Measurements from ENCODE around the gene PARD3B. TPM values are rescaled to one million over a fixed set of nuclear protein-coding genes. Genes with fewer than 3 reads are reported as not detected.

The PARD3B gene
- total RNA-seq, 1 donor from 2014 or later, result 29.7 TPM

DNA sequence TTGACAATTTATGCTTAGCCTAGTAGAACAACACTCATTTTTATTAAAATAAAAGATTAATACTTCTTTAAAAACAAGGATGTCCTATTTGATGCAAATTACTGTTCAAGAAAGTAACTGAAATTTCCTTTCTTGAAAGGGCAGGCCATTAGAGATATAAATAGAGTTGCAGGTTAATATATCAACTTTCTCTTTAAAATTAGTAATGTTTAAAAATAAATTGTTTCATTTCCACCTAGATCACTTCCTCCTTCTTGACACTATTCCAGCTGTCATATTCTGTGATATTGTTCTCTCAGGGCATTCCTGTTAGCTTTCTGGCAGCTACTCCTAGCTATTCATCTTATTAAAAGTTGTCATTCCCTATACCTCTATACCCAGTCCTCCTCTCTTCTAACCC is 779.1 kb downstream of the PARD3B start:
- H3K27me3 Mint-ChIP-seq, result no peaks in the 10 kb centered on the region
- no peak overlapping the region for H3K4me3 Mint-ChIP-seq (ENCODE audit: low read depth)
- no peak for DNase-seq (ENCODE audit: low spot score, unreplicated experiment)
- H3K36me3 Mint-ChIP-seq (ENCODE audit: insufficient read depth), result peaks cover 9% of the 10 kb centered on the region
- peaks cover 15% of the 10 kb centered on the region for H3K9me3 Mint-ChIP-seq (ENCODE audit: low read depth)
- TF ChIP-seq, protein P1, sequence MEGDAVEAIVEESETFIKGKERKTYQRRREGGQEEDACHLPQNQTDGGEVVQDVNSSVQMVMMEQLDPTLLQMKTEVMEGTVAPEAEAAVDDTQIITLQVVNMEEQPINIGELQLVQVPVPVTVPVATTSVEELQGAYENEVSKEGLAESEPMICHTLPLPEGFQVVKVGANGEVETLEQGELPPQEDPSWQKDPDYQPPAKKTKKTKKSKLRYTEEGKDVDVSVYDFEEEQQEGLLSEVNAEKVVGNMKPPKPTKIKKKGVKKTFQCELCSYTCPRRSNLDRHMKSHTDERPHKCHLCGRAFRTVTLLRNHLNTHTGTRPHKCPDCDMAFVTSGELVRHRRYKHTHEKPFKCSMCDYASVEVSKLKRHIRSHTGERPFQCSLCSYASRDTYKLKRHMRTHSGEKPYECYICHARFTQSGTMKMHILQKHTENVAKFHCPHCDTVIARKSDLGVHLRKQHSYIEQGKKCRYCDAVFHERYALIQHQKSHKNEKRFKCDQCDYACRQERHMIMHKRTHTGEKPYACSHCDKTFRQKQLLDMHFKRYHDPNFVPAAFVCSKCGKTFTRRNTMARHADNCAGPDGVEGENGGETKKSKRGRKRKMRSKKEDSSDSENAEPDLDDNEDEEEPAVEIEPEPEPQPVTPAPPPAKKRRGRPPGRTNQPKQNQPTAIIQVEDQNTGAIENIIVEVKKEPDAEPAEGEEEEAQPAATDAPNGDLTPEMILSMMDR (IDR thresholded peaks at IDR 0.05; ENCODE audit: unreplicated experiment), result no peak
- no peak overlapping the region for H3K27ac Mint-ChIP-seq
- no peaks in the 10 kb centered on the region for H3K4me1 Mint-ChIP-seq (ENCODE audit: low read depth)

DNA sequence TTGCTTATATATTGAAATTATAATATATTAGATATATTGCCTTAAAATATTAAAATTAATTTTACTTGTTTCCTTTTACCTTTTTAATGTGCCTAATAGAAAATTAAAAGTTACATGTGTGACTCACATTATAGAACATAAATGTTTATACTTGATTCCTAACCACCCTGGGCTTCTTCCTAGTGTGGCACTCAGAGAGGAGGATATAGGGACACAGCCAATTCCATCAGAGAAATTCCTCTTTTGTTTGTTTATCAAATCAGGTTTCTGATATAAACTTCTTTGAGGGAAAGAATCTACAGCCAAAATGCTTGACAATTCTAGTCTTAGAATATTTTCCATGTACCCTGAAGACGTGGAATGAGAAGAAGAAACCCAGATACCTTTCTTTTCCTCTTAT is 788.1 kb downstream of the PARD3B start:
- peaks cover 14% of the 10 kb centered on the region for H3K36me3 Mint-ChIP-seq (ENCODE audit: insufficient read depth)

DNA sequence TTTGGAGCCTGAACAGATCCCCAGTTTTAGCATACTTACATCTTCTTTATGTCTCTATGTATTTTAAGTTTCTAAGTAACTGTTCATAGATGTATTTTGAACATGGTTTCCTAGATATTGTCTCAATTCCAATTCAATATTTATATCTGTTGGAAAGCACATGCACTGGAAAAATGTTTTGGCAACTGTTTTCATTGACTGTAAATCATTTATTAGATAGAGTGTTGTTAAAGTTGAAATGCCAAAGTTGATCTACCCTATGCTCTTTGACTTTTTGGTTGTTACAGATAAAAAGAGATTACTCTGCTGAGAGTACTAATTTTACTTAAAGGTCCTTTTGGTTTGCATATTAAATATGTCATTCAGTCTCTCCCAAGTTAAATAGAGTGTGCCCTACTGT is 792.0 kb downstream of the PARD3B start:
- no peak overlapping the region for H3K4me3 Mint-ChIP-seq (ENCODE audit: low read depth)
- TF ChIP-seq, protein P1 (IDR thresholded peaks at IDR 0.05; ENCODE audit: unreplicated experiment), result no peak
- no peaks in the 10 kb centered on the region for H3K27me3 Mint-ChIP-seq
- peaks cover 13% of the 10 kb centered on the region for H3K9me3 Mint-ChIP-seq (ENCODE audit: low read depth)
- no peak overlapping the region for H3K27ac Mint-ChIP-seq
- DNase-seq (ENCODE audit: low spot score, unreplicated experiment), result no peak
- H3K36me3 Mint-ChIP-seq (ENCODE audit: insufficient read depth), result peaks cover 14% of the 10 kb centered on the region
- no peaks in the 10 kb centered on the region for H3K4me1 Mint-ChIP-seq (ENCODE audit: low read depth)

More for the DNA sequence above, 788.1 kb downstream of the PARD3B start:
- no peaks in the 10 kb centered on the region for H3K27me3 Mint-ChIP-seq
- H3K4me3 Mint-ChIP-seq (ENCODE audit: low read depth), result no peak overlapping the region
- TF ChIP-seq, protein P1 (IDR thresholded peaks at IDR 0.05; ENCODE audit: unreplicated experiment), result no peak
- no peaks in the 10 kb centered on the region for H3K4me1 Mint-ChIP-seq (ENCODE audit: low read depth)
- no peak overlapping the region for H3K27ac Mint-ChIP-seq
- peaks cover 11% of the 10 kb centered on the region for H3K9me3 Mint-ChIP-seq (ENCODE audit: low read depth)
- no peak for DNase-seq (ENCODE audit: low spot score, unreplicated experiment)

DNA sequence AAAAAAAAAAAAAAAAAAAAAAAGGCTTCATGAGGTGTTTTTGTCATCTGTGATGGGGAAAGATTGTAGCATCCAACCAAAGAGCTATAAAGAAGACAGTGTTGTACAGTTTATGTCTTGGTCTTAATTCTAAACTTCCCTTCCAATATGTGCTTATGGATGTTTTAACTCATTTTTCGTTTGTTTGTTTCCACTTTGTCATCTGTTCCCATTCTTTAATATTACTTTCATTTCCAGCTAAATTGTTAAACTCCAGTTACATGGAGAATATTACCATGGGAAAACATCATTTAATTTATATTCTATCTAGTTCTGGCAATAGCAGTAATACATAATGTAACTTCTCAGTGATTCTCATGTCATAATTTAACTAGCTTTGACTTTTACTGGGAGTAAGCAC is 792.9 kb downstream of the PARD3B start:
- no peaks in the 10 kb centered on the region for H3K27me3 Mint-ChIP-seq
- H3K36me3 Mint-ChIP-seq (ENCODE audit: insufficient read depth), result peaks cover 14% of the 10 kb centered on the region
- no peak for DNase-seq (ENCODE audit: low spot score, unreplicated experiment)
- H3K4me3 Mint-ChIP-seq (ENCODE audit: low read depth), result no peak overlapping the region
- no peak overlapping the region for H3K27ac Mint-ChIP-seq
- TF ChIP-seq, protein P1 (IDR thresholded peaks at IDR 0.05; ENCODE audit: unreplicated experiment), result no peak
- peaks cover 13% of the 10 kb centered on the region for H3K9me3 Mint-ChIP-seq (ENCODE audit: low read depth)
- no peaks in the 10 kb centered on the region for H3K4me1 Mint-ChIP-seq (ENCODE audit: low read depth)

DNA sequence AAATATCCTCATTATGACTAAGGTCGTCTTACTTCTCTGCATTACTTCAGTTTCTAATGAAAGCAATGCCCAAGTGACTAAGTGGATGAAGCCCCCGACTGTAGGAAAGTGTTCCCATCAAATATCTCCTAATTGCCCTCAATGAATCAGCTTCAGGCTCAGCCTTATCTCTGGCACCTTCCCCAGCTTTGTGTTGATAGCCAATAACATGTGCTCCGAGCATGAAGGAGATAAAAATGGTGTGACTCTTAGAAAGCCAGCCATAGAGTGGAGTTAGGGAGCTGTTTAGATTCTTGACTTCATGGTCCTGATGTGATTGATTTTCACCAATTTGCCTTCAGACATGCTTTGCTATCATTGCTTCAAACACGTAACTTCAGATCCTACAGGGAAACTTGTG is 797.8 kb downstream of the PARD3B start:
- H3K9me3 Mint-ChIP-seq (ENCODE audit: low read depth), result peaks cover 2% of the 10 kb centered on the region
- H3K27me3 Mint-ChIP-seq, result no peaks in the 10 kb centered on the region
- no peaks in the 10 kb centered on the region for H3K36me3 Mint-ChIP-seq (ENCODE audit: insufficient read depth)
- DNase-seq (ENCODE audit: low spot score, unreplicated experiment), result no peak
- H3K4me1 Mint-ChIP-seq (ENCODE audit: low read depth), result peaks cover 5% of the 10 kb centered on the region
- TF ChIP-seq, protein P1 (IDR thresholded peaks at IDR 0.05; ENCODE audit: unreplicated experiment), result no peak
- no peak overlapping the region for H3K27ac Mint-ChIP-seq
- H3K4me3 Mint-ChIP-seq (ENCODE audit: low read depth), result no peak overlapping the region

Data from progenitor cell of endocrine pancreas (in vitro differentiated cells).